Activated CD8-positive, alpha-beta memory T cell treated with anti-CD3 and anti-CD28 coated beads, Interleukin-2, amount 10 ng/mL, durations not matched to agents 7 days and 5 days (primary cell): ENCODE results near the gene KLHL17. TPM values are rescaled to one million over a fixed set of nuclear protein-coding genes. Genes with fewer than 3 reads are reported as not detected.

Source experiments
- ATAC-seq: fragments of 150-1000 bp; cut with Tn5 transposase; one replicate; pipeline ENCODE4 v1.10.0; 2021; ENCODE audit warnings: moderate library complexity
- CTCF ChIA-PET: fragments of 350-600 bp; sonication (Branson Sonifier 250); formaldehyde crosslinking; loops from one replicate; lab custom pipeline; 2021; ENCODE audit warnings: antibody characterized with exemption; lab: Charles Lee
- DNase-seq: peaks from one replicate; pipeline ENCODE4 v3.0.0-alpha.2; 2020
- H3K27ac Mint-ChIP-seq: one replicate; pipeline ENCODE4 v1.8.0; 2021; ENCODE audit warnings: mild to moderate bottlenecking, mixed read lengths
- H3K27me3 Mint-ChIP-seq: one replicate; pipeline ENCODE4 v1.8.0; 2021; ENCODE audit warnings: mixed read lengths
- H3K36me3 Mint-ChIP-seq: one replicate; pipeline ENCODE4 v1.8.0; 2021; ENCODE audit warnings: mild to moderate bottlenecking, mixed read lengths
- H3K4me1 Mint-ChIP-seq: one replicate; pipeline ENCODE4 v1.8.0; 2021; ENCODE audit warnings: mixed read lengths
- H3K4me3 Mint-ChIP-seq: one replicate; pipeline ENCODE4 v1.8.0; 2021; ENCODE audit warnings: mild to moderate bottlenecking, moderate library complexity, mixed read lengths
- H3K9me3 Mint-ChIP-seq: one replicate; pipeline ENCODE4 v1.8.0; 2022; ENCODE audit warnings: low read depth, mixed read lengths
- total RNA-seq, 2 experiments: library from RNA; stranded (reverse); gene quantifications; one replicate each; pipeline ENCODE4 v1.2.3, GENCODE V29; 2021

KLHL17 gene
- total RNA-seq = 10 to 100 TPM; 30.7 to 32.4 TPM

- H3K27ac Mint-ChIP-seq = peak within 1 kb of the TSS; percentile 56
- peak within 1 kb of the TSS; percentile 81 for H3K4me3 Mint-ChIP-seq
- H3K4me1 Mint-ChIP-seq = peaks cover 18% of the 10 kb centered on the region
- peaks cover 4% of the 10 kb centered on the region for H3K36me3 Mint-ChIP-seq
- no peaks in the 10 kb centered on the region for H3K27me3 Mint-ChIP-seq
- CTCF ChIA-PET = no interaction called here
- DNase-seq (peak; percentile 87), ATAC-seq (peak; percentile 69)
- H3K9me3 Mint-ChIP-seq = no peaks in the 10 kb centered on the region
Observed at GRCh38 chr1:960363-961131, at the start of gene KLHL17. Gene KLHL17 (plus strand): TSS chr1:960584. CDS start chr1:960694, 110 bp downstream.

- no peaks in the 10 kb centered on the region for H3K9me3 Mint-ChIP-seq
- no peak for DNase-seq
- peaks cover 9% of the 10 kb centered on the region for H3K4me1 Mint-ChIP-seq
- H3K4me3 Mint-ChIP-seq = no peak overlapping the region
- H3K27ac Mint-ChIP-seq = no peak overlapping the region
- CTCF ChIA-PET = no interaction called here
- peaks cover 55% of the 10 kb centered on the region for H3K27me3 Mint-ChIP-seq
- ATAC-seq = no peak
- no peaks in the 10 kb centered on the region for H3K36me3 Mint-ChIP-seq
Observed at GRCh38 chr1:910881-911721, 49.3 kb upstream of the KLHL17 start.

- Mint-ChIP-seq H3K27ac (no peak overlapping the region), H3K36me3 (no peaks in the 10 kb centered on the region), H3K4me3 (no peak overlapping the region), H3K9me3 (no peaks in the 10 kb centered on the region), H3K27me3 (peaks cover 45% of the 10 kb centered on the region), H3K4me1 (peaks cover 7% of the 10 kb centered on the region)
- CTCF ChIA-PET = interaction anchor here (0.9 to 1.0 kb wide), 2 partner anchors 7 to 69 kb away, joined by 3 to 4 read pairs; no protein-coding TSS in a partner anchor
- DNase-seq = no peak
- no peak for ATAC-seq
Observed at GRCh38 chr1:911875-912739, 48.3 kb upstream of the KLHL17 start.

- Mint-ChIP-seq H3K4me3 (no peak overlapping the region), H3K9me3 (no peaks in the 10 kb centered on the region), H3K36me3 (no peaks in the 10 kb centered on the region), H3K27me3 (peaks cover 42% of the 10 kb centered on the region), H3K4me1 (peaks cover 7% of the 10 kb centered on the region), H3K27ac (no peak overlapping the region)
- ATAC-seq (peak; percentile 18), DNase-seq (no peak)
- CTCF ChIA-PET = interaction anchor here (0.9 to 1.0 kb wide), 2 partner anchors 8 to 68 kb away, joined by 3 to 4 read pairs; no protein-coding TSS in a partner anchor
Observed at GRCh38 chr1:912740-913301, 47.6 kb upstream of the KLHL17 start.

GRCh38 chr1:913491-914130 is 46.8 kb upstream of the KLHL17 start:
- no peak for DNase-seq
- no peak for ATAC-seq
- Mint-ChIP-seq H3K4me3 (no peak overlapping the region), H3K27me3 (peaks cover 37% of the 10 kb centered on the region), H3K27ac (no peak overlapping the region), H3K9me3 (no peaks in the 10 kb centered on the region), H3K4me1 (peaks cover 7% of the 10 kb centered on the region), H3K36me3 (no peaks in the 10 kb centered on the region)
- CTCF ChIA-PET = interaction anchor here (1.0 to 1.3 kb wide), 2 partner anchors 9 kb away, joined by 4 to 5 read pairs; no protein-coding TSS in a partner anchor

- peaks cover 40% of the 10 kb centered on the region for H3K27me3 Mint-ChIP-seq
- H3K9me3 Mint-ChIP-seq = no peaks in the 10 kb centered on the region
- H3K36me3 Mint-ChIP-seq = no peaks in the 10 kb centered on the region
- no peak overlapping the region for H3K27ac Mint-ChIP-seq
- no peak for ATAC-seq
- no peak overlapping the region for H3K4me3 Mint-ChIP-seq
- DNase-seq = no peak
- peaks cover 7% of the 10 kb centered on the region for H3K4me1 Mint-ChIP-seq
- CTCF ChIA-PET = interaction anchor here (1.3 kb wide), 1 partner anchor 9 kb away, joined by 5 read pairs; no protein-coding TSS in a partner anchor
Observed at GRCh38 chr1:914131-914890, 46.1 kb upstream of the KLHL17 start.

- DNase-seq (no peak), ATAC-seq (no peak)
- CTCF ChIA-PET = interaction anchor here (1.0 to 1.3 kb wide), 2 partner anchors 10 kb away, joined by 3 to 5 read pairs; no protein-coding TSS in a partner anchor
- Mint-ChIP-seq H3K27ac (no peak overlapping the region), H3K4me3 (no peak overlapping the region), H3K36me3 (no peaks in the 10 kb centered on the region), H3K4me1 (peaks cover 7% of the 10 kb centered on the region), H3K9me3 (no peaks in the 10 kb centered on the region), H3K27me3 (peaks cover 41% of the 10 kb centered on the region)
Observed at GRCh38 chr1:914891-915280, 45.5 kb upstream of the KLHL17 start.

GRCh38 chr1:915295-916172 is 44.9 kb upstream of the KLHL17 start:
- H3K4me3 Mint-ChIP-seq = no peak overlapping the region
- DNase-seq (no peak), ATAC-seq (no peak)
- H3K9me3 Mint-ChIP-seq = no peaks in the 10 kb centered on the region
- peaks cover 8% of the 10 kb centered on the region for H3K4me1 Mint-ChIP-seq
- no peak overlapping the region for H3K27ac Mint-ChIP-seq
- H3K27me3 Mint-ChIP-seq = peaks cover 44% of the 10 kb centered on the region
- H3K36me3 Mint-ChIP-seq = no peaks in the 10 kb centered on the region
- CTCF ChIA-PET = interaction anchor here (1.0 kb wide), 1 partner anchor 11 kb away, joined by 3 read pairs; no protein-coding TSS in a partner anchor

GRCh38 chr1:916173-917075 is 44.0 kb upstream of the KLHL17 start:
- Mint-ChIP-seq H3K36me3 (no peaks in the 10 kb centered on the region), H3K4me3 (no peak overlapping the region), H3K4me1 (peaks cover 13% of the 10 kb centered on the region), H3K27ac (no peak overlapping the region), H3K27me3 (peaks cover 41% of the 10 kb centered on the region), H3K9me3 (no peaks in the 10 kb centered on the region)
- no peak for DNase-seq
- CTCF ChIA-PET = interaction anchor here (0.9 kb wide), 1 partner anchor 22 kb away, joined by 3 read pairs; no protein-coding TSS in a partner anchor
- no peak for ATAC-seq

- CTCF ChIA-PET = interaction anchor here (0.9 kb wide), 1 partner anchor 21 kb away, joined by 3 read pairs; no protein-coding TSS in a partner anchor
- H3K9me3 Mint-ChIP-seq = no peaks in the 10 kb centered on the region
- H3K27me3 Mint-ChIP-seq = peaks cover 42% of the 10 kb centered on the region
- H3K27ac Mint-ChIP-seq = no peak overlapping the region
- H3K4me3 Mint-ChIP-seq = no peak overlapping the region
- no peak for ATAC-seq
- H3K4me1 Mint-ChIP-seq = peaks cover 16% of the 10 kb centered on the region
- no peak for DNase-seq
- no peaks in the 10 kb centered on the region for H3K36me3 Mint-ChIP-seq
Observed at GRCh38 chr1:917076-917459, 43.3 kb upstream of the KLHL17 start.
